Keratinocyte (primary cell): ENCODE measurements around the gene SLX1B. TPM values are rescaled to one million over a fixed set of nuclear protein-coding genes. Genes with fewer than 3 reads are reported as not detected.
"Not testable (repeated sequence)": the region's sequence is repeated elsewhere in the genome, so short reads cannot be mapped to it uniquely, and the experiment has no call there.

Experiments
- DNase-seq: peaks from one replicate; pipeline ENCODE4 v3.0.0-alpha.2; 2011; ENCODE audit warnings: low read depth, missing footprints, low spot score
- FAIRE-seq: peaks from 2 replicates; lab custom pipeline; 2011; peaks lifted over from hg19 to GRCh38; lab: Jason Lieb, UNC
- H2AFZ ChIP-seq: 2 replicates; pipeline ENCODE4 v1.6.0; 2012; ENCODE audit warnings: low read length, control low read depth, inconsistent platforms; ENCODE audit not compliant: control insufficient read depth
- H3K27ac ChIP-seq: 2 replicates; pipeline ENCODE4 v1.5.1; 2011; ENCODE audit warnings: low read length; ENCODE audit not compliant: control insufficient read depth, insufficient read depth
- H3K27me3 ChIP-seq: 3 replicates; pipeline ENCODE4 v1.6.0; 2011; ENCODE audit warnings: low read length; ENCODE audit not compliant: control insufficient read depth, insufficient read depth; ENCODE audit errors: extremely low read depth
- H3K36me3 ChIP-seq, 2 experiments: 2 replicates in 1 of 2; 3 replicates in 1 of 2; pipeline ENCODE4 v1.5.1; 2011; ENCODE audit warnings: low read length in 2 of 2, mild to moderate bottlenecking in 1 of 2; ENCODE audit not compliant: control insufficient read depth in 2 of 2, insufficient read depth in 2 of 2; ENCODE audit errors: extremely low read depth in 1 of 2
- H3K4me1 ChIP-seq: 3 replicates; pipeline ENCODE4 v1.5.1; 2011; ENCODE audit warnings: low read length; ENCODE audit not compliant: control insufficient read depth, insufficient read depth; ENCODE audit errors: extremely low read depth
- H3K4me2 ChIP-seq: 3 replicates; pipeline ENCODE4 v1.6.0; 2011; ENCODE audit warnings: low read depth, low read length; ENCODE audit not compliant: control insufficient read depth, insufficient read depth; ENCODE audit errors: extremely low read depth
- H3K4me3 ChIP-seq, 3 experiments: fragments of 200-600 bp in 1 of 3; sonication (generic) in 1 of 3; 2 replicates in 2 of 3; 3 replicates in 1 of 3; pipeline ENCODE4 v1.5.1; 2011 to 2016; ENCODE audit warnings: low read length in 3 of 3, mild to moderate bottlenecking in 3 of 3, control low read depth in 2 of 3, inconsistent platforms in 1 of 3, low read depth in 1 of 3, mixed read lengths in 1 of 3, mixed run types in 1 of 3, moderate library complexity in 1 of 3; ENCODE audit not compliant: control insufficient read depth in 2 of 3, insufficient read depth in 2 of 3; ENCODE audit errors: extremely low read depth in 1 of 3
- H3K79me2 ChIP-seq: 2 replicates; pipeline ENCODE4 v1.6.0; 2012; ENCODE audit warnings: low read length; ENCODE audit not compliant: control insufficient read depth, insufficient read depth
- H3K9ac ChIP-seq: 3 replicates; pipeline ENCODE4 v1.6.0; 2011; ENCODE audit warnings: low read length; ENCODE audit not compliant: control insufficient read depth, insufficient read depth; ENCODE audit errors: extremely low read depth
- H3K9me1 ChIP-seq: 3 replicates; pipeline ENCODE4 v1.6.0; 2011; ENCODE audit warnings: low read length; ENCODE audit not compliant: control insufficient read depth, insufficient read depth; ENCODE audit errors: extremely low read depth
- H3K9me3 ChIP-seq: 2 replicates; pipeline ENCODE4 v1.5.1; 2012; ENCODE audit warnings: low read depth, low read length; ENCODE audit not compliant: control insufficient read depth
- H4K20me1 ChIP-seq: 3 replicates; pipeline ENCODE4 v1.6.0; 2011; ENCODE audit warnings: low read length; ENCODE audit not compliant: control insufficient read depth, insufficient read depth; ENCODE audit errors: extremely low read depth
- dilution Hi-C: fragments of 300-500 bp; cut with MboI; formaldehyde crosslinking; loops from one replicate; pipeline ENCODE4 v1.7.0; 2020; ENCODE audit warnings: low sequenced_read_pairs; ENCODE audit not compliant: extremely low pct_ligation_motif_present
- polyA minus RNA-seq, 3 experiments: library from RNA; depleted of rRNA, polyadenylated mRNA; stranded (reverse); fragments of >200 nt; gene quantifications; 1 replicate in 1 of 3; 2 replicates in 1 of 3; 3 replicates in 1 of 3; pipeline ENCODE4 v1.2.3, GENCODE V29; 2011
- polyA plus RNA-seq, 5 experiments: library from polyadenylated mRNA; depleted of rRNA in 3 of 5; stranded (reverse) in 3 of 5; stranded (forward) in 1 of 5; unstranded in 1 of 5; fragments of >200 nt; gene quantifications; 1 replicate in 1 of 5; 2 replicates in 3 of 5; 3 replicates in 1 of 5; pipeline versions ENCODE4 v1.2.1 to v1.2.3, GENCODE V29; 2011 to 2012; ENCODE audit warnings: missing spikeins in 2 of 5, low read depth in 1 of 5, low replicate concordance in 1 of 5

Gene SLX1B
- polyA plus RNA-seq (7.4 to 9.3 TPM (median 8.0 TPM) in 3 replicates), polyA minus RNA-seq (5.0 to 6.9 TPM (median 5.0 TPM) in 3 replicates)
- polyA plus RNA-seq (2011; ENCODE audit: low read depth), result 4.9 TPM
- polyA plus RNA-seq (2011; cell fraction: cytosol; rRNA removed), result 3.5 and 8.9 TPM in 2 replicates
- 11.8 and 22.3 TPM in 2 replicates for polyA plus RNA-seq (2011; cell fraction: nucleus; rRNA removed)
- 1.4 and 3.1 TPM in 2 replicates for polyA plus RNA-seq (2012; ENCODE audit: low replicate concordance)
- polyA minus RNA-seq (2011; cell fraction: cytosol; rRNA and poly(A)+ RNA removed), result 3.1 TPM
- polyA minus RNA-seq (2011; cell fraction: nucleus; rRNA and poly(A)+ RNA removed), result 7.1 and 7.8 TPM in 2 replicates

- H3K27me3 ChIP-seq, H3K4me3 ChIP-seq, DNase-seq, H2AFZ ChIP-seq, H3K9me3 ChIP-seq, H3K4me2 ChIP-seq, H3K27ac ChIP-seq, dilution Hi-C loops, H3K36me3 ChIP-seq, H3K9ac ChIP-seq, H4K20me1 ChIP-seq, H3K79me2 ChIP-seq, H3K9me1 ChIP-seq, H3K4me1 ChIP-seq: not testable (repeated sequence)
- FAIRE-seq, result peak; percentile 86
Observed at GRCh38 chr16:29454269-29454668, at the start of gene SLX1B, which contains the start of gene BOLA2. Gene SLX1B (plus strand): TSS chr16:29454533. Gene BOLA2 (minus strand): TSS chr16:29454351. CDS start chr16:29454253, 98 bp downstream.

DNA sequence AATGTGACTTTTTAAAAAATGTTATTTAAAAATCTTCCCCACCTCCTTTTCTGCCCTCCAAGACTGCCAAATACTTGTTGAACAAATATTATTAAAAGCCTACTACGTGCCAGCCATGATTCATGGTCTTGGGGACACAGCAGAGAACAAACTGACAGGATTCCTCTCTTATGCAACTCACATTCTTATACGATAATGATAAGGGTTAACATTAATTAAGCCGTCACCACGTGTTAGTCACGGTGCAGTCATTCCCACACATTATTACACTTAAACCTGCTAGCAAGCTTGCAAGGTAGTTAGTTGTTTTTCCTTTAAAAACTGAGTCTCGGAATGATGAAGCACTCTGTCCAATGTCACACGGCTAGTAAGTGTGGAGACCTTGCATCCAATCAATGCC lies 49.1 kb upstream of the SLX1B start:
- peak; percentile 38 for DNase-seq
- H3K4me2 ChIP-seq, H3K9me1 ChIP-seq, FAIRE-seq, H3K36me3 ChIP-seq, dilution Hi-C loops, H3K4me3 ChIP-seq, H3K27me3 ChIP-seq, H2AFZ ChIP-seq, H3K9me3 ChIP-seq, H3K9ac ChIP-seq, H3K4me1 ChIP-seq, H4K20me1 ChIP-seq, H3K79me2 ChIP-seq: not testable (repeated sequence)
- peak overlapping the region; percentile 34 for H3K27ac ChIP-seq

GRCh38 chr16:29423587-29423986 lies 30.7 kb upstream of the SLX1B start:
- H3K4me3 ChIP-seq, H3K9me3 ChIP-seq, H2AFZ ChIP-seq, H3K27me3 ChIP-seq, H3K27ac ChIP-seq, H3K4me2 ChIP-seq, H3K9me1 ChIP-seq, H3K79me2 ChIP-seq, dilution Hi-C loops, H3K36me3 ChIP-seq, H3K4me1 ChIP-seq, FAIRE-seq, H4K20me1 ChIP-seq, H3K9ac ChIP-seq, DNase-seq: not testable (repeated sequence)

GRCh38 chr16:29425390-29425789 lies 28.9 kb upstream of the SLX1B start:
- dilution Hi-C loops, FAIRE-seq: not testable (repeated sequence)

GRCh38 chr16:29453754-29454153 lies 579 bp upstream of the SLX1B start:
- DNase-seq, H3K79me2 ChIP-seq, H2AFZ ChIP-seq, H3K27ac ChIP-seq, H3K36me3 ChIP-seq, H3K9ac ChIP-seq, H3K4me3 ChIP-seq, H3K9me1 ChIP-seq, dilution Hi-C loops, H3K4me2 ChIP-seq, H3K27me3 ChIP-seq, H4K20me1 ChIP-seq, H3K9me3 ChIP-seq, H3K4me1 ChIP-seq: not testable (repeated sequence)
- peak; percentile 17 for FAIRE-seq

More at GRCh38 chr16:29425390-29425789, 28.9 kb upstream of the SLX1B start:
- H3K27me3 ChIP-seq, H3K4me3 ChIP-seq, H3K79me2 ChIP-seq, H3K9me3 ChIP-seq, H3K9ac ChIP-seq, H3K4me1 ChIP-seq, H3K9me1 ChIP-seq, H3K36me3 ChIP-seq, H3K4me2 ChIP-seq, H3K27ac ChIP-seq, H4K20me1 ChIP-seq, DNase-seq, H2AFZ ChIP-seq: not testable (repeated sequence)
